GM18505 (cell line): Measurements from ENCODE around the gene OR6S1.

ENCODE experiments used
- ATAC-seq: cut with Tn5 transposase; IDR thresholded peaks from one replicate; pipeline ENCODE4 v1.9.1; 2021; ENCODE audit not compliant: unreplicated experiment
- POLR2A ChIP-seq: IDR thresholded peaks from 4 replicates; pipeline ENCODE4 v1.6.1; 2011; ENCODE audit warnings: borderline replicate concordance; ENCODE audit not compliant: insufficient read depth, insufficient read length; ENCODE audit errors: extremely low read depth

The OR6S1 gene

GRCh38 chr14:20617138-20618003 is 24.1 kb downstream of the OR6S1 start:
- peak; percentile 35 for ATAC-seq
- no peak for TF ChIP-seq POLR2A

- no peak for TF ChIP-seq POLR2A
- no peak for ATAC-seq
Observed at GRCh38 chr14:20615996-20616395, 25.5 kb downstream of the OR6S1 start.

- TF ChIP-seq POLR2A: no peak
- no peak for ATAC-seq
Observed at GRCh38 chr14:20614038-20614840, 27.3 kb downstream of the OR6S1 start.

GRCh38 chr14:20613094-20614037 is 28.1 kb downstream of the OR6S1 start:
- peak; percentile 63 for ATAC-seq
- no peak for TF ChIP-seq POLR2A

- peak; percentile 26 for ATAC-seq
Observed at GRCh38 chr14:20612403-20612802, 29.1 kb downstream of the OR6S1 start.

GRCh38 chr14:20611277-20611676 is 30.2 kb downstream of the OR6S1 start:
- no peak for ATAC-seq
- TF ChIP-seq POLR2A: no peak

More at GRCh38 chr14:20612403-20612802, 29.1 kb downstream of the OR6S1 start:
- TF ChIP-seq POLR2A: no peak

- ATAC-seq: no peak
- TF ChIP-seq POLR2A: no peak
Observed at GRCh38 chr14:20610002-20610765, 31.3 kb downstream of the OR6S1 start.

GRCh38 chr14:20609215-20610001 is 32.1 kb downstream of the OR6S1 start:
- peak; percentile 18 for ATAC-seq
- no peak for TF ChIP-seq POLR2A

GRCh38 chr14:20608383-20609110 is 32.9 kb downstream of the OR6S1 start:
- TF ChIP-seq POLR2A: no peak

GRCh38 chr14:20607617-20608016 is 33.9 kb downstream of the OR6S1 start:
- TF ChIP-seq POLR2A: no peak
- ATAC-seq: no peak

More at GRCh38 chr14:20608383-20609110, 32.9 kb downstream of the OR6S1 start:
- ATAC-seq: no peak

- no peak for TF ChIP-seq POLR2A
- ATAC-seq: no peak
Observed at GRCh38 chr14:20606902-20607242, 34.6 kb downstream of the OR6S1 start.
